K562 (cell line): ENCODE results near the gene TXNDC15. TPM values are rescaled to one million over a fixed set of nuclear protein-coding genes. Genes with fewer than 3 reads are reported as not detected.
A peak's percentile ranks its signal among the peaks of the same experiment; 100 is the strongest.

ENCODE experiments used
- ARID1B ChIP-seq: fragments of 450-650 bp; IDR thresholded peaks from 2 replicates; pipeline ENCODE4 v1.6.1; 2016; ENCODE audit warnings: antibody characterized with exemption, mild to moderate bottlenecking, inconsistent platforms
- ARID4B ChIP-seq: sonication (generic); formaldehyde crosslinking; IDR thresholded peaks from 2 replicates; pipeline ENCODE4 v1.8.0; 2022; ENCODE audit warnings: mild to moderate bottlenecking, missing genetic modification reagents
- BCLAF1 ChIP-seq, 2 experiments: fragments of 450-650 bp in 1 of 2; IDR thresholded peaks; 2 replicates each; pipeline ENCODE4 v1.6.1; 2011 to 2017; ENCODE audit warnings: low read depth in 2 of 2, antibody characterized with exemption in 1 of 2, borderline replicate concordance in 1 of 2, low read length in 1 of 2, mild to moderate bottlenecking in 1 of 2, mixed read lengths in 1 of 2; ENCODE audit not compliant: control insufficient read depth in 1 of 2
- BDP1 ChIP-seq: IDR thresholded peaks from 3 replicates; pipeline ENCODE4 v1.6.1; 2011; ENCODE audit not compliant: insufficient read length, insufficient read depth
- CBFA2T3 ChIP-seq: fragments of 450-650 bp; IDR thresholded peaks from 2 replicates; pipeline ENCODE4 v1.6.1; 2017
- CREB5 ChIP-seq: fragments of 250-450 bp; sonication (Bioruptor Pico); IDR thresholded peaks from 2 replicates; pipeline ENCODE4 v1.5.0; 2020; ENCODE audit warnings: mild to moderate bottlenecking
- DPF2 ChIP-seq: fragments of 450-650 bp; IDR thresholded peaks from 2 replicates; pipeline ENCODE4 v1.6.1; 2016
- HINFP ChIP-seq: fragments of 450-650 bp; conservative IDR thresholded peaks from 2 replicates; pipeline ENCODE4 v1.6.1; 2016; ENCODE audit warnings: missing genetic modification characterization, low read depth, mild to moderate bottlenecking, control low read depth, missing compliant biosample characterization
- KLF13 ChIP-seq: fragments of 450-650 bp; IDR thresholded peaks from 2 replicates; pipeline ENCODE4 v1.6.1; 2016; ENCODE audit warnings: missing genetic modification characterization, low read depth, mild to moderate bottlenecking, missing compliant biosample characterization, moderate library complexity, borderline replicate concordance
- NFIC ChIP-seq: fragments of 450-650 bp; IDR thresholded peaks from 2 replicates; pipeline ENCODE4 v1.6.1; 2017; ENCODE audit warnings: mild to moderate bottlenecking, inconsistent platforms
- RBFOX2 ChIP-seq: fragments of 200-400 bp; formaldehyde crosslinking; IDR thresholded peaks from 2 replicates; pipeline ENCODE4 v1.6.1; 2017; ENCODE audit warnings: low read depth, mild to moderate bottlenecking, low read length, moderate library complexity
- TEAD4 ChIP-seq, 2 experiments: sonication (generic) in 1 of 2; formaldehyde crosslinking in 1 of 2; IDR thresholded peaks; 2 replicates each; pipeline versions ENCODE4 v1.6.1 to v1.8.0; 2012 to 2022; ENCODE audit warnings: borderline replicate concordance in 1 of 2, inconsistent platforms in 1 of 2, low read length in 1 of 2, mild to moderate bottlenecking in 1 of 2, missing genetic modification reagents in 1 of 2
- ZKSCAN3 ChIP-seq: fragments of 250-450 bp; sonication (Bioruptor Pico); IDR thresholded peaks from 2 replicates; pipeline ENCODE4 v1.4.0; 2020
- ZNF23 ChIP-seq: fragments of 250-450 bp; sonication (Bioruptor Pico); IDR thresholded peaks from 2 replicates; pipeline ENCODE4 v1.4.0; 2020; ENCODE audit warnings: mild to moderate bottlenecking
- polyA plus RNA-seq, 8 experiments: library from polyadenylated mRNA; depleted of rRNA in 4 of 8; stranded (reverse) in 5 of 8; unstranded in 3 of 8; fragments of >200 nt; fragmentation: Nextera tagmentation in 2 of 8; fragmentation: Illumina TruSeq in 1 of 8; extraction: Ambion mirVana in 2 of 8; extraction: Trizol in 1 of 8; gene quantifications; 2 replicates each; pipeline versions ENCODE4 v1.2.1 to v1.2.3, GENCODE V29; 2011 to 2014; ENCODE audit warnings: inconsistent platforms in 1 of 8, missing spikeins in 1 of 8
- total RNA-seq, 7 experiments: library from RNA; depleted of rRNA in 6 of 7; stranded (reverse); fragments of >200 nt in 6 of 7; fragmentation: Illumina TruSeq in 2 of 7; extraction: Trizol in 2 of 7; gene quantifications; 2 replicates each; pipeline versions ENCODE4 v1.2.1 to v1.2.3, GENCODE V29; 2011 to 2021; ENCODE audit warnings: low replicate concordance in 1 of 7

The TXNDC15 gene
- total and polyA plus RNA-seq, 9 of the 15 experiments (the other 6 are each of a cell fraction or from before 2014, with no cell fraction given): 3.0 to 15.4 (median 12.3) TPM

- TF ChIP-seq HINFP (tag) (no peak), CBFA2T3 (peak; percentile 56), KLF13 (no peak), NFIC (no peak), TEAD4 (IDR thresholded peaks at IDR 0.05; ENCODE audit: low read length) (peak; percentile 46), TEAD4 (CRISPR knock-in tag; IDR thresholded peaks at IDR 0.05; ENCODE audit: borderline replicate concordance) (no peak), BDP1 (no peak), DPF2 (peak; percentile 63; the same call in 1 of the 2 replicates), CREB5 (CRISPR knock-in tag) (no peak), RBFOX2 (no peak), ZNF23 (no peak), ARID4B (CRISPR knock-in tag) (no peak), ARID1B (peak; percentile 64), BCLAF1 (IDR thresholded peaks at IDR 0.05; ENCODE audit: borderline replicate concordance in 1 of 2, control insufficient read depth in 1 of 2, low read depth in 2 of 2, low read length in 1 of 2) (no peak), ZKSCAN3 (CRISPR knock-in tag) (no peak)
Measured at GRCh38 chr5:134877159-134877558, 3.0 kb downstream of the TXNDC15 start (continued).
